ENCODE measurements around the gene PXMP2. TPM values are rescaled to one million over a fixed set of nuclear protein-coding genes. Genes with fewer than 3 reads are reported as not detected.

Gene PXMP2
- total and polyA plus RNA-seq, 2 of the 8 experiments (the other 6 are each of a cell fraction or from before 2014, with no cell fraction given), result 13.8 to 15.1 TPM

GRCh38 chr12:132728502-132728901 is 41.1 kb downstream of the PXMP2 start:
- H2BK15ac ChIP-seq (ENCODE audit: low read length), result no peak overlapping the region
- no peaks in the 10 kb centered on the region; a peak in 1 of 4 replicates for H3K79me2 ChIP-seq (ENCODE audit: control insufficient read depth in 1 of 2, insufficient read depth in 2 of 2, low read length in 2 of 2)
- no peak for FAIRE-seq
- H3K27me3 ChIP-seq (replicated peaks in 1 of 4; ENCODE audit: control insufficient read depth in 3 of 4, extremely low read depth in 1 of 4, insufficient read depth in 3 of 4, low read length in 3 of 4), result no peaks in the 10 kb centered on the region
- H3K4me3 ChIP-seq (ENCODE audit: extremely low read depth in 1 of 4, insufficient read depth in 2 of 4, low read depth in 3 of 4, low read length in 4 of 4), result no peak overlapping the region
- no peak overlapping the region for H2BK5ac ChIP-seq (ENCODE audit: low read depth, low read length)
- WGBS, 2 experiments (ENCODE audit: extremely low coverage in 1 of 2, insufficient coverage in 1 of 2, insufficient read length in 1 of 2, insufficient replicate concordance in 2 of 2, low coverage in 1 of 2, low lambda C conversion rate in 2 of 2, missing lambda C conversion rate in 1 of 2), result 94% methylated on average over 7 of the region's 7 CpGs; no CpG with 5 or more reads in 1 of the 2 experiments
- no peak overlapping the region for H3K27ac ChIP-seq (ENCODE audit: low read depth, low read length)
- H2AK5ac ChIP-seq (ENCODE audit: low read depth, low read length), result no peak overlapping the region
- H4K20me1 ChIP-seq (replicated peaks in 1 of 2; ENCODE audit: control insufficient read depth in 1 of 2, insufficient read depth in 2 of 2, low read length in 2 of 2), result peaks cover 4 to 13% of the 10 kb centered on the region in 2 experiments
- H4K91ac ChIP-seq (replicated peaks; ENCODE audit: insufficient read length, low read length), result no peak overlapping the region
- no peak overlapping the region for H3K14ac ChIP-seq (ENCODE audit: insufficient read length)
- CTCF ChIA-PET (ENCODE audit: partially characterized antibody), result no interaction called here
- H3K36me3 ChIP-seq (ENCODE audit: control insufficient read depth in 2 of 4, insufficient read depth in 4 of 4, low read length in 3 of 4), result peaks cover 31 to 88% (median 66%) of the 10 kb centered on the region in 4 experiments
- no peak for DNase-seq (ENCODE audit: low read depth in 1 of 2, low spot score in 2 of 2)
- no peaks in the 10 kb centered on the region for H3K23me2 ChIP-seq (ENCODE audit: low read depth, low read length)
- H4K5ac ChIP-seq (ENCODE audit: insufficient read length, low read depth, low read length), result no peak overlapping the region
- no peak overlapping the region for H2BK120ac ChIP-seq (replicated peaks; ENCODE audit: low read depth, low read length)
- no peak overlapping the region for H2BK20ac ChIP-seq (ENCODE audit: low read length)
- peaks cover 0 to 8% of the 10 kb centered on the region in 2 experiments; a peak in 1 of 4 replicates for H3K9me3 ChIP-seq (ENCODE audit: insufficient read depth in 2 of 2, low read depth in 1 of 2, low read length in 1 of 2)
- H2BK12ac ChIP-seq (ENCODE audit: low read depth, low read length), result no peak overlapping the region
- no peak overlapping the region for H2AFZ ChIP-seq (ENCODE audit: low read length)
- no peak overlapping the region for H3K4ac ChIP-seq (replicated peaks; ENCODE audit: insufficient read length, low read depth, low read length)
- no peak overlapping the region for H3K23ac ChIP-seq (ENCODE audit: insufficient read length)
- no peak overlapping the region for H3K18ac ChIP-seq (ENCODE audit: extremely low read depth, low read length)
- H3K79me1 ChIP-seq (ENCODE audit: low read depth, low read length), result no peaks in the 10 kb centered on the region
- H3K4me1 ChIP-seq (replicated peaks in 1 of 4; ENCODE audit: control insufficient read depth in 3 of 4, insufficient read depth in 4 of 4, low read length in 3 of 4), result no peaks in the 10 kb centered on the region; a peak in 1 of 7 replicates
- H4K8ac ChIP-seq (ENCODE audit: extremely low read depth, insufficient read depth, low read length), result no peak overlapping the region
- H3K56ac ChIP-seq (replicated peaks; ENCODE audit: insufficient read length, low read depth, low read length), result no peak overlapping the region
- no peak overlapping the region for H3K9ac ChIP-seq (replicated peaks in 1 of 4; ENCODE audit: extremely low read depth in 1 of 4, low read depth in 3 of 4, low read length in 3 of 4)
- POLR2A ChIA-PET (ENCODE audit: partially characterized antibody), result interaction anchor here (0.9 to 3.1 kb wide), 4 partner anchors 10 to 46 kb away, joined by 3 to 17 read pairs (median 6); partner anchors contain the start of gene PGAM5
- H3K4me2 ChIP-seq (ENCODE audit: insufficient read depth in 1 of 2, low read depth in 2 of 2, low read length in 2 of 2), result no peak overlapping the region
- TF ChIP-seq RBBP5 (IDR thresholded peaks at IDR 0.05; ENCODE audit: borderline replicate concordance, low read depth, low read length) (no peak), YY1 (IDR thresholded peaks at IDR 0.05; ENCODE audit: low read depth, low read length) (no peak), CBX5 (IDR thresholded peaks at IDR 0.05; ENCODE audit: low read depth, low read length) (no peak), RXRA (IDR thresholded peaks at IDR 0.05; ENCODE audit: insufficient read depth, low read depth, low read length) (no peak), SP2 (IDR thresholded peaks at IDR 0.05; ENCODE audit: low read length) (no peak), E2F6 (IDR thresholded peaks at IDR 0.05) (no peak), SUZ12 (IDR thresholded peaks at IDR 0.05; ENCODE audit: low read length) (no peak), TAF1 (IDR thresholded peaks at IDR 0.05; ENCODE audit: low read depth, low read length) (no peak), KDM5A (IDR thresholded peaks at IDR 0.05; ENCODE audit: low read length) (no peak), EZH2 (IDR thresholded peaks at IDR 0.05; ENCODE audit: low read depth, low read length, severe bottlenecking) (no peak), NRF1 (IDR thresholded peaks at IDR 0.05; ENCODE audit: low read depth, low read length) (no peak), BCL11A (IDR thresholded peaks at IDR 0.05; ENCODE audit: low read depth in 2 of 2, low read length in 2 of 2) (no peak), ZNF274 (IDR thresholded peaks at IDR 0.05; ENCODE audit: borderline replicate concordance, extremely low read depth, low read length) (no peak), POU5F1 (IDR thresholded peaks at IDR 0.05; ENCODE audit: low read depth, low read length) (no peak), ASH2L (IDR thresholded peaks at IDR 0.05; ENCODE audit: low read length) (no peak)
